Spinal cord (tissue), 10 donors: ENCODE results near the gene IQCK. TPM values are rescaled to one million over a fixed set of nuclear protein-coding genes. Genes with fewer than 3 reads are reported as not detected.

Experiments
- DNase-seq, 6 donors: peaks; one replicate each; pipeline versions ENCODE4 v3.0.0 to v3.0.0-alpha.2; 2013 to 2015; ENCODE audit warnings: low spot score in 6 of 6, low read depth in 4 of 6
- H3K27ac ChIP-seq: one replicate; pipeline ENCODE4 v1.5.1; 2013; ENCODE audit warnings: low read depth, low read length, control low read depth
- H3K27me3 ChIP-seq: one replicate; pipeline ENCODE4 v1.6.1; 2013; ENCODE audit warnings: low read length; ENCODE audit not compliant: control insufficient read depth, insufficient read depth
- H3K36me3 ChIP-seq: one replicate; pipeline ENCODE4 v1.6.1; 2013; ENCODE audit warnings: low read length; ENCODE audit not compliant: control insufficient read depth, insufficient read depth
- H3K4me1 ChIP-seq: one replicate; pipeline ENCODE4 v1.6.1; 2013; ENCODE audit warnings: low read length; ENCODE audit not compliant: control insufficient read depth, insufficient read depth
- H3K4me3 ChIP-seq: one replicate; pipeline ENCODE4 v1.5.1; 2013; ENCODE audit warnings: low read depth, low read length, control low read depth
- H3K9me3 ChIP-seq: one replicate; pipeline ENCODE4 v1.6.1; 2013; ENCODE audit warnings: low read length; ENCODE audit not compliant: control insufficient read depth, insufficient read depth
- WGBS: methylation state at CpG from one replicate; pipeline ENCODE4 v1.1.5; 2013; ENCODE audit warnings: missing lambda C conversion rate; ENCODE audit not compliant: insufficient coverage; 5-methylcytosine and 5-hydroxymethylcytosine counted together
- polyA plus RNA-seq, 2 donors: library from polyadenylated mRNA; unstranded; fragments of 120-200 nt; gene quantifications; one replicate each; pipeline ENCODE4 v1.2.1, GENCODE V29; 2013; ENCODE audit not compliant: insufficient read length in 2 of 2
- total RNA-seq, 2 donors: library from RNA; depleted of rRNA in 1 of 2; stranded (reverse); fragments of 120-200 nt in 1 of 2; fragments of >200 nt in 1 of 2; gene quantifications; one replicate each; pipeline versions ENCODE4 v1.2.3 to v1.2.4, GENCODE V29; 2013 to 2014
- donor health status: healthy.

IQCK gene
- total and polyA plus RNA-seq, 4 donors = 12.0 to 25.5 (median 19.0) TPM

- WGBS = 80% methylated on average over 3 of the region's 7 CpGs
- Histone ChIP-seq H3K4me3 (no peak overlapping the region), H3K9me3 (no peaks in the 10 kb centered on the region), H3K27me3 (no peaks in the 10 kb centered on the region), H3K36me3 (no peaks in the 10 kb centered on the region), H3K27ac (no peak overlapping the region), H3K4me1 (peaks cover 6% of the 10 kb centered on the region)
- no peak for DNase-seq
Measured at GRCh38 chr16:19817875-19818274, 99.8 kb downstream of the IQCK start.

DNA sequence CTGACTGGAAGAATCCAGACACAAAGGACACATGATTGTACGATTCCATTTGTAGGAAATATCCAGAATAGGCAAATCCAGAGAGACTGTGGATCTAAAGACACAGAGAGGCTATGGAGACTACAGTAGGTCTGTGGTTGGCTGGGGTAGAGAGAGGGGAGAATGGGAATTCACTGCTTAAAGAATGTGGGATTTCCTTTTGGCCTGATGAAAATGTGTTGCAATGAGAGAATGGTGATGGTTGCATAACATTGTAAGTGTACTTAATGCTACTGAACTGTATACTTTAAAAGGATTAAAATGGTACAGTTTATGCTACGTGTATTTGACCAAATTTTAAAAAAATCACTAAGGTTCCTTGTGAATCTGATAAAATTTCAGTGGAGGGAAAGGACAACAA is 104.5 kb downstream of the IQCK start:
- Histone ChIP-seq H3K27me3 (no peaks in the 10 kb centered on the region), H3K4me3 (no peak overlapping the region), H3K9me3 (no peaks in the 10 kb centered on the region), H3K4me1 (no peaks in the 10 kb centered on the region), H3K36me3 (peaks cover under 1% of the 10 kb centered on the region), H3K27ac (no peak overlapping the region)
- DNase-seq = no peak
- 88% methylated on average over 2 of the region's 2 CpGs for WGBS

GRCh38 chr16:19823322-19823721 is 105.3 kb downstream of the IQCK start:
- no peak for DNase-seq
- WGBS = 82% methylated on average over 6 of the region's 6 CpGs
- H3K27ac ChIP-seq = no peak overlapping the region

DNA sequence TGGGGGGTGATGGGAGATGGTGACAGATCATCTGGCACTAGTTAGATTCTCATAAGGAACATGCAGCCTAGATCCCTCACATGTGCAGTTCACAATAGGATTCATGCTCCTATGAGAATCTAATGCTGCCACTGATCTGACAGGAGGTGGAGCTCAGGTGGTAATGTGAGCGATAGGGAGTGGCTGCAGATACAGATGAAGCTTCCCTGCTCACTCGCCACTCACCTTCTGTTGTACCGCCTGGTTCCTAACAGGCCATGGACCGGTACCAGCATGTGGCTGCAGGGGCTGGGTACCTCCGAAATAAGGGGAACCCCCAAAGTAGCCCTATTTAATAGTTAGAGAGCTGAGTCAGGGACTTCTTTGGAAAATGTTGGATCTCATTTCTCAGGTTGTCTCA is 106.1 kb downstream of the IQCK start:
- no peaks in the 10 kb centered on the region for H3K27me3 ChIP-seq
- WGBS = 100% methylated on average over 2 of the region's 5 CpGs
- no peak for DNase-seq

More at GRCh38 chr16:19823322-19823721, 105.3 kb downstream of the IQCK start:
- H3K4me3 ChIP-seq = no peak overlapping the region
- H3K27me3 ChIP-seq = no peaks in the 10 kb centered on the region
- H3K4me1 ChIP-seq = no peaks in the 10 kb centered on the region
- peaks cover 4% of the 10 kb centered on the region for H3K36me3 ChIP-seq
- no peaks in the 10 kb centered on the region for H3K9me3 ChIP-seq

GRCh38 chr16:19829844-19830692 is 112.0 kb downstream of the IQCK start:
- H3K4me1 ChIP-seq = no peaks in the 10 kb centered on the region
- WGBS = 76% methylated on average over 5 of the region's 9 CpGs
- no peak overlapping the region for H3K4me3 ChIP-seq
- peak in 1 of 6 donors; percentile 10 for DNase-seq
- peaks cover 14% of the 10 kb centered on the region for H3K36me3 ChIP-seq
- no peak overlapping the region for H3K27ac ChIP-seq
- H3K27me3 ChIP-seq = no peaks in the 10 kb centered on the region
- H3K9me3 ChIP-seq = no peaks in the 10 kb centered on the region

More for the DNA sequence above, 106.1 kb downstream of the IQCK start:
- H3K9me3 ChIP-seq = no peaks in the 10 kb centered on the region
- no peak overlapping the region for H3K27ac ChIP-seq
- H3K4me3 ChIP-seq = no peak overlapping the region
- no peaks in the 10 kb centered on the region for H3K4me1 ChIP-seq
- H3K36me3 ChIP-seq = peaks cover 7% of the 10 kb centered on the region

DNA sequence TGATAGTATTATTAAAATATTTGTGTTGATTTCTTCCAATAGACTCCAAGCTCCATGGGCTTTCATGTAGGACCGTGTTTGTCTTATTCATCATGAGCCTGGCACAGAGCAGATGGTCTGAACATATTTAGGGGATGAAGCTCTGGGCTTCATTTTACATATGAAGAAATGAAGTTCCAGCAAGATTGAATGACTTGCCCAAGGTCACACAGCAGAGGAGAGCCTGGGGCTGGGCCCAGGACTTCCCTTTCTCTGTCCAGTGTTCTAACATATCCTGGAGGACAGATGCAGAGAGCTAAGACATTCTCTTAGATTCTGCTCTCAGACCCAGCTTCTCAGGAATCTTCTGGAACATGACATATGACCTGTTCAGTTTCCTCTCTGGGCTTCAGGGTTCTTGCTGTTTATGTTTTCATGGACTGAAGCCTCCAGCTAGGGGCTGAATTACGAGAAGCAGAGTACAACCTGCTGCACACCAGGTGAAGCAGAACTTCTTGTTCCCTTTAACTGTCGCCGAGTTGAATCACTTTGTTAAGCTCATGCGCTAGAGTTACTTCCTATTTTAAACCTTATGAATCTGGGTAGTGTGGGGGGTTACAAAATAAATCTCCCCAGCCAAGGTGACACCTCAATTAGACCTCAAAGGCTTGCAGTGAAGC is 113.0 kb downstream of the IQCK start:
- no peak overlapping the region for H3K27ac ChIP-seq
- peaks cover 14% of the 10 kb centered on the region for H3K36me3 ChIP-seq

DNA sequence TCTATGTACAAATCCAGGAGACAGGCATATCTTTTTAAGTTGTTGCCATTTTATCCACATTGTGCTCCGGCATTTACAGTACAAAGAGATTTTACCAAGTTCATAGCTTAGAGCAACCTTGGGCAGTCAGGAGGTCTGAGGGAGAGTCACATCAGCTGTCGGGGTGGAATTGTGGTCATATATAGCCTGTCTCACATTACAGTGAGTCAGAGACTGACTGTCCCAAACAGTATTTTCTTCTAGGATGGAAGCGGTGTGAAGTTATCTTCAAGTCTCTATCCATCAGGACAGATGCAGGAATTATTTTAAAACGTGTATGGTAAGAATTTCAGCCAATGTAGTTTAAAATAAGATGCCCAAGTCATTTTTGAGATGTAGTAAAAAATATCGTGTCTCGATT is 113.6 kb downstream of the IQCK start:
- no peak for DNase-seq
- Histone ChIP-seq H3K36me3 (peaks cover 14% of the 10 kb centered on the region), H3K27ac (no peak overlapping the region), H3K4me1 (no peaks in the 10 kb centered on the region), H3K4me3 (no peak overlapping the region), H3K9me3 (no peaks in the 10 kb centered on the region), H3K27me3 (no peaks in the 10 kb centered on the region)
- no CpG with 5 or more reads among the region's 6 CpGs for WGBS

More for the DNA sequence above, 113.0 kb downstream of the IQCK start:
- H3K4me3 ChIP-seq = no peak overlapping the region
- no peaks in the 10 kb centered on the region for H3K27me3 ChIP-seq
- no peaks in the 10 kb centered on the region for H3K9me3 ChIP-seq
- WGBS = 83% methylated on average over 1 of the region's 5 CpGs
- no peaks in the 10 kb centered on the region for H3K4me1 ChIP-seq
- DNase-seq = peak in 1 of 6 donors; percentile 25

- Histone ChIP-seq H3K27ac (no peak overlapping the region), H3K9me3 (no peaks in the 10 kb centered on the region), H3K4me1 (peaks cover 7% of the 10 kb centered on the region), H3K4me3 (no peak overlapping the region), H3K36me3 (peaks cover 10% of the 10 kb centered on the region), H3K27me3 (no peaks in the 10 kb centered on the region)
- no peak for DNase-seq
- WGBS = no CpG with 5 or more reads among the region's 3 CpGs
Measured at GRCh38 chr16:19833176-19833575, 115.1 kb downstream of the IQCK start.

DNA sequence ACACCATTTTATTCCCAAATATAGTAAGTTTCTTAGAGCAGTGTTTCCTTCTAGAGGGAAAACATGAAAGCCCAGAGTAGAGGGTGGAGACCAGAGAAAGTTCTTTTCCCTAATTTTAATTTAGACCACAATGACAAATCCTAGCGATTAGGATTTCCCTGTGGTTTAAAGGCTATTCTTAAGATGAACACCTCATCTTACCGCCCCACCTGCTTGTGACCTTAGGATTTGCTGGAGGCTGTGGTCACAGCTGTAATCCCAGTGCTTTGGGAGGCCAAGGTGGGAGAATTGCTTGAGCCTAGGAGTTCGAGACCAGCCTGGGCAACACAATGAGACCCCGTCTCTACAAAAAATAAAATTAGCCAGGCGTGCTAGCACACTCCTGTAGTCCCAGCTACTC is 115.5 kb downstream of the IQCK start:
- no peaks in the 10 kb centered on the region for H3K27me3 ChIP-seq
- no peak for DNase-seq
- peaks cover 10% of the 10 kb centered on the region for H3K36me3 ChIP-seq
- no peaks in the 10 kb centered on the region for H3K9me3 ChIP-seq
- no peak overlapping the region for H3K27ac ChIP-seq
- peaks cover 11% of the 10 kb centered on the region for H3K4me1 ChIP-seq
- H3K4me3 ChIP-seq = no peak overlapping the region
- 100% methylated on average over 3 of the region's 5 CpGs for WGBS
